Measurements from ENCODE around the gene FFAR4.

The FFAR4 gene

DNA sequence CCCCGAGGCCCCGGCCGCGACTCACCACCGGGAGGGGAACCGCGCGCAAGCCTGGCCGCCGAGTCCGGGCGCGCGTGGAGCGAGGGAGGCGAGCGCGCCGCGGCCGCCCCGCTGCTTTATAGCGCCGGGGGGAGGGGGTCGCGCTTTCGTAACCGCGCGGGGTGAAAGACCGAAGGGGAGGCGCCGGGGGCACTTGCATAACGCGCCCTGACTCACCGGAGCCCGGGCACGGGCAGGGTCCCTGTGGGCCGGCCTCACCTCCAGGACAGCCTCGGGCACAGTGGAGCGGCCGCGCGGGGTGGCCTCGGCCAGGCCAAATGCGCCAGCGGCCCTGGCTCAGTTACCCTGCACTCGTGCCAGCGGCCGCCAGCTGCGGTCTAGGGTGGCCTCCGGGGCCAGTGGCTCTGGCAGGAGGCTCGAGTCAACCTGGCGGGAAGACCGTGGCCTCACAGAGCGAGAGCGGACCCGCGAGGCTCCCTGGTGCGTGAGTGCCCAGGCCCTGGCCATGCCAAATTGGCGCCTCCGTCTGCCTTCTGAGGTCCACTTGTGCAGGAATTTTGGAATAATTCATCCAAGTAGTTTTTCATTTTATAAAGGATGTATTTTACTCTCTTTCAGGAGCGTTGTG is 34.8 kb downstream of the FFAR4 start, which contains the start of gene RBP4:
Gene RBP4 (minus strand): TSS at position 90 of the 628 bp plus-strand sequence. CDS start 207 bp downstream, outside the sequence.
- no peak for DNase-seq

DNA sequence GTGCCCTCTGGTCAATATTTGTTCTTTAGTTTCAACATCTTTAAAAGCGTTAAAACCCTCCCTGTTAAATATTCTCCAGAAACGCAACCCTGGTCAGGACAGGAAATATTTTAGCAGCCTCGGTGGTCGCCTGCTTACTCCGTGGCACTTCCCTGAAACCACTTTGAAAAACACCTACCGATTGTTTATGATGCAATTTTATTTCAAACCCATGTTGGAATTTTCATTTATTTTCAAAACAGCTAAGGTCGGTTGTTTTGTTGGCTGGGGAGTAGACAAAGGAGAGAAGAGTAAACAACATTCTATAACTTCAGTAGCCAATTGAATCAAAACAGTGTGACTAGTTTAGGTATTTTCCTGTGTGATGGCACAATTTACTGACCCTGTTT is 35.3 kb downstream of the FFAR4 start:
- DNase-seq: no peak

DNA sequence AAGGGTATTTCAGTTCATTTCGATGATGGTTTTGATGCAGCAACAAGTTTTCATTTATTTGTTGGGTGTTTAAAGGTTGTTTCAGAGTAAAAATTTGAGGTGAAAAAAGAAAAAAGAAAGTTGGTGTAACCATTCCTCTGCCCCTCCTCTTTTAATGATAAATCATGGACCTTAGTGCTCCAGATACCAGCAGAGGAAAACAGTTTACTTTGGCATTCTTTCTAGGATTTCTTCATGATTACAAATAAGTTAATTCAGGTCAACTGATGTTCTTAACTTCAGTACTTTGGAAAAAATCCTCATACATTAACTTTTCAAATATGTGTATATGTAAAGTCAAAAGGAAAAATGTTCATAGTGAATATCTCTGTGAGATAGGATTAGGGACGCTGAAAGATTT is 36.6 kb downstream of the FFAR4 start:
- DNase-seq: no peak

DNA sequence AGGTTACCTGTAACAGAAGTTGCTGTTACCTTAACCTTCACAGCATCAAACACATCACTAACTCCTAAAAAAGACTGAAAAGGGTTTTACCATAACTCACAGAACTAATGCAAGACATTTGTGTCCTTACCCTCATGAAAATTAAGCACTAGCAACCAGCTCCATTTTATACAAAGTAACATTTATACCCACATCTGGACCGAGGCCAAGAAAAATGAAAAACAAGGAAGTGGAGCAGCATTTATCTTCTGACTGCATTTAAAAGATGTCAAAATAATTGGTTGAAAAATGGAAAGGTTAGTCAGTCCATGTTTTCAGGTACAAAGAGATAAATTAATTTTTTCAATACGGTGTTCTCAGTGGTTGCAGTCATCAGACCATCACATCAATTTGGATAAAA is 37.7 kb downstream of the FFAR4 start:
- DNase-seq: no peak

DNA sequence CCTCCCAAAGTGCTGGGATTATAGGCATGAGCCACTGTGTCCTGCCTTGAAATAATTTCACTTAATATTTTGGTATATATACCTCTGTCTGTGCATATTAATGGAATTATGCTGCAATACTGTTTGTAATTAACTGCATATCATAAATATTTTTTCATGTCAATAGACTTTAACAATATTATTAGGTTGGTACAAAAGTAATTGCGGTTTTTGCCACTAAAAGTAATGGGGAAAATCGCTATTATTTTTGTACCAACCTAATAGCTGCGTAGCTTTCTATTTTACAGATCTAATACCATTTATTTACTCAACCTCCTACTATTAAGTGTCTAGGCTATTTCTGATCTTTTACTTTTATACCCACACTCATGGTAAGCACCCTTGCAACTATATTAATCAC is 42.0 kb downstream of the FFAR4 start:
- no peak for DNase-seq

DNA sequence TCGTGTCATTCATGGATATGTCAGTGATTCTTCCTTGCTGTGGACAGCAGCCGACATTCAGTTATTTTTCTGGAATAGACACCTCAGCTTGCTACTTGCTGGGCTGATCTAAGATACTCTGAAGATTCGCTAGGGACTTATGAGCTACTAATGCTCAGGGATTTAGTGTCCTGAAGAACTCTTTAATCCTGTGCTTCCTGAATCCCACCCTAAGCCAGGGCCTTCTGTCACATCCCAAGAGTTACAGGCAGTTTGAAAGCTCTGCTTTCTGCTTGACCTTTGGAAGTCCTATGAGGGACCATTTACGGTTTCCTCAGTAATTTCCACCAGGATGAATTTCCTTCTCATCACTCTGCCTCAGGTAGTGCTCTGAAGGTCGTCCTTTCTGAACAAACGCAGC is 45.8 kb downstream of the FFAR4 start, which contains the start of gene PDE6C:
Gene PDE6C (plus strand): TSS at position 227 of the 400 bp plus-strand sequence. CDS start 189 bp downstream, outside the sequence.
- DNase-seq: no peak

DNA sequence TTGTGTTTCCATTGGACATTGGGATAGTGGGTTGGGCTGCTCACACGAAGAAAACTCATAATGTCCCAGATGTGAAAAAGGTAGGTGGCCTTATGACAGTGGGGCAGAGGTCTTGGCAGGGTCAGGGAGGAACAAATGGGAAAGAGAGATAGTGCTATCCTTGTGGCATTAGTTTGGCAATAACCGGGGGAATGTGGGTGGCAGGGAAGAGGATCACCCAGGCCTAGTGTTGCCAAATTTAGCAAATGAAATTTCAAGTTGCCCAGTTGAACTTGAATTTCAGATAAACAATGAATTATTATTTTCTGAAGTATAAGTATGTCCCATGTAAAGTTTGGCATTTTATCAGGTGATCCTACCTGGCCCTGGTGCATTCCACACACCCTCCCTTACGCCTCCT is 46.7 kb downstream of the FFAR4 start:
- no peak for DNase-seq

DNA sequence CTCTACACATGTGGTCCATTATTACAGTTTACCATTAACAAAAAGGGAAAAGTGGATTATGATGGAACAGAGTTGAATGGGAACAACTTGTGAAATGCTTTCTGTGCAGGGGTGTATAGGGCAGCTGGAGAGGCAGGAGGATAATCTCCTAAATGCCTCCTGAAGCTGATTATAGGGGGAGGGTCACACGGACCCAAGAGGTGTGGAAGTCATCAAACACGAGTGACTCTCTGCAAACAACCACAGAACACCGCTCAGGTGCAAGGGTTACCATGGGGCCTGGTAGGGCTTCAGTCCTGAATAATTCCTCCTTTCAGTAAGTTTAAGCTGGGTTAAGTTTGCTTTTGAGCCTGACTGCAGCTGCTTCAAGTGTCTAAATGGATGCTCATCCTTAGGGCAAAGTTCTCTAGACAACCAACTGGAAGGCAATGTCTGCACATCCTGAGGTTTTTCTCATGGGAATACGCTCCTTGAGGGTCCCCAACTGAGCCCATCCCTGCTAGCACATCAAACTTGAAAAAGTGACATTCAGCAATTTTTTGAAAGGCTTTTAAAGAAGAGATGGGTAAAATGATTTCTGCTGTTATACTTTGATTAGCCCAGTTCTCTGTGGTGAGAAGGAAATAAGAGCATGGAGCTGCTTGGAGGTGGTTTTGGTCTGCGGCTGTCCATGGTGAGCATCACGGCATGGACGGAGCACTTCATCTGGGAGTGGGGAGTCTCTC is 47.8 kb downstream of the FFAR4 start:
- DNase-seq: no peak

DNA sequence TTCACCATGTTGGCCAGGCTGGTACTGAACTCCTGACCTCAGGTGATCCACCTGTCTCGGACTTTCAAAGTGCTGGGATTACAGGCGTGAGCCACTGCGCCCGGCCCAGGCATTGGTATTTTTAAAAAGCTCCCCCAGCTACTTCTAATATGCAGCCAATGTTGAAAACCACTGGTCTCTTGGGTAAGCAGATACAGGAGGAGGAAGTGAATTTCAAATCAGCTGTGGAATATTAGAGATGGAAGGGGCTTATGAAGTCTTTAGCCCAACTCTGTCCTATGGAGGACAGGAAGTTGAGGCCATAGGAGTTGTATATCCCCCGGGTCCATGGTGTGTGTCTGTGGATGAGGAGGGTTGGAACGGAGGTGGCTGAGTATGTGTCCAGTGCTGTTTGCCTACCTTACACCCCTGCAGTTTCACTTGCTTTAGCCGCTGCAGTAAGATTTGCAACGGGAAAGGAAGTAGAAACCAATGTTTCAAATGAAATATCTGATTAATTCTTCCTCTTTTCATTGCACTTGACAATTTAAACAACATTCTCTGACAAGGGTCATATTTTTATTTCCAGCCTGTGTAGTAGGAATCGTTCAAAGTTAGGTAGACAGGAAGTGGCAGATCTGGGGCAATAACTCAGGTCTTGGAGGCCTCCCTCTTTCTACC is 49.2 kb downstream of the FFAR4 start:
- no peak for DNase-seq

DNA sequence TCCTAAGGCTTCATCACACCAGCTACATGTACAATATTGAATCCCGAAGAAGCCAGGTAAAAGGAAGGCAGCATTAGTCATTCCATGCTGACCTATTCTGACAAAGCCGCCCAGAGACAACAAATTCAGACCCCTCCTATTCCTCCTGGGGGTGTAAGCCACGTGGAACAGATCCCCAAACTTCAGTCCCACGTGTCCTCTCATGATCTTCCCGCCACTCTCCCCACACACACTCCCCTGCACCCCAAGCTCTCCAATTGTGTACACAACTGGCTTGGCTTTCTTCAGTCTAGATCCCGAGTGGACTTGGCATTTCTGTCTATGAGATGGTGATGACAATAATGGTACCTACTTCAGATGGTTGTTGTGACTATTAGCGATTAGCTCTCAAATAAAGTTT is 54.5 kb downstream of the FFAR4 start:
- DNase-seq: no peak

DNA sequence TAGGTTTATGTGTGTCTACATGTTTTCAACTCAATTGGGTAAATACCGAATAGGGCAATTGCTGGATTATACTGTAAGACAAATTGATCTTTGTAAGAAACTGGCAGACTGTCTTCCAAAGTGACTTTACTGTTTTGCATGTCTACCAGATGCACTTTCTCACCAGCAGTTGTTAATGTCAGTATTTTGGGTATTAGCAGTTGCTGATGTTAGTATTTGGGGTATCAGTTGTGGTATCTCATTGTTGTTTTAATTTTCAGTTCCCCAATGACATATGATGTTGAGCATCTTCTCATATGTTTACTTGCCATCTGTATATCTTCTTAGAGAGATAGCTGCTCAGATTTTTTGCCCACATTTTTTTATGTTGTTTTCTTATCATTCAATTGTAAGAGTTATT is 56.5 kb downstream of the FFAR4 start:
- no peak for DNase-seq

DNA sequence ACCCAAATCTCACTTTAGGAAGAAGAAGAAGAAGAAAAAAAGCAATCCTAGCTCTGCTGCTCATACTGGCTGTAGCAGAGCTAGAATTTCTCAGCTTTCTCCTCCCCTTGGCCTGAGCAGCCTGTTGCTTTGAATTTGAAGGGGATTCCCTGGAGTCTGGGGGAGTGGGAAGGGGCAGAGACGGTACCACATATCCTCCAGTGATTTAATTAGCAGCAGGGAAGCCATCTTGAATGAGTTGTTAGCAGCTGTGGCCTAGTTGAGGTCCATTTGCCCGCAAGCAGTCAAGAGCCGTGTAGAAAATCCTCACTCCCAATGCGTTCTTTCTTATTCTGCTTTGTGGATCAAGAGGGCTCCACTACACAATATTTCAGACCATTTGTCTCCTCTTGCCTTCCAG is 62.4 kb downstream of the FFAR4 start:
- no peak for DNase-seq

DNA sequence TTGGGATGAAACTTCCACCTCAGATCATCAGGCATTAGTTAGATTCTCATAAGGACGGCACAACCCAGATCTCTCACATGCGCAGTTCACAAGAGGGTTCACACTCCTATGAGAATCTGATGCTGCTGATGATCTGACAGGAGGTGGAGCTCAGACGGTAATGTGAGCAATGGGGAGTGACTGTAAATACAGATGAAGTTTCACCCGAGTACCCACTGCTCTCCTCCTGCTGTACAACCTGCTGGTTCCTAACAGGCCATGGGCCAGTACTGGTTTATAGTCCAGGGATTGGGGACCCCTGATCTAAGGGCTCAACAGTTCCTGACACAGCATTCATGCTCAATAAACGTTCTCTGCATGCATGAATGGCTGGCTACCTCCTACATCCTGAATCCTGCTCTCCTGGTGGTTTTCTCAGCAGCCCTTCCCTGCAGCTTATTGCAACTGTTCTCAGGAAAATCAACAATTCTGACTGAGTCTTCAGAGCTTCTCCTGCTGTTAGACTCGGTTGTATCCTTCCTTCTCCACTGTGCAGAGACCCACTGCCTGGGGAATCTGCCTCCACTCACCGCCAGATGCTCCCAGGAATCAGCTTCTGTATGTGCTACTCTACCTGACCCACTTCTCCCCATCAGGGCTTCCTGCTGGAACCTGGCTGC is 63.3 kb downstream of the FFAR4 start:
- DNase-seq: no peak

DNA sequence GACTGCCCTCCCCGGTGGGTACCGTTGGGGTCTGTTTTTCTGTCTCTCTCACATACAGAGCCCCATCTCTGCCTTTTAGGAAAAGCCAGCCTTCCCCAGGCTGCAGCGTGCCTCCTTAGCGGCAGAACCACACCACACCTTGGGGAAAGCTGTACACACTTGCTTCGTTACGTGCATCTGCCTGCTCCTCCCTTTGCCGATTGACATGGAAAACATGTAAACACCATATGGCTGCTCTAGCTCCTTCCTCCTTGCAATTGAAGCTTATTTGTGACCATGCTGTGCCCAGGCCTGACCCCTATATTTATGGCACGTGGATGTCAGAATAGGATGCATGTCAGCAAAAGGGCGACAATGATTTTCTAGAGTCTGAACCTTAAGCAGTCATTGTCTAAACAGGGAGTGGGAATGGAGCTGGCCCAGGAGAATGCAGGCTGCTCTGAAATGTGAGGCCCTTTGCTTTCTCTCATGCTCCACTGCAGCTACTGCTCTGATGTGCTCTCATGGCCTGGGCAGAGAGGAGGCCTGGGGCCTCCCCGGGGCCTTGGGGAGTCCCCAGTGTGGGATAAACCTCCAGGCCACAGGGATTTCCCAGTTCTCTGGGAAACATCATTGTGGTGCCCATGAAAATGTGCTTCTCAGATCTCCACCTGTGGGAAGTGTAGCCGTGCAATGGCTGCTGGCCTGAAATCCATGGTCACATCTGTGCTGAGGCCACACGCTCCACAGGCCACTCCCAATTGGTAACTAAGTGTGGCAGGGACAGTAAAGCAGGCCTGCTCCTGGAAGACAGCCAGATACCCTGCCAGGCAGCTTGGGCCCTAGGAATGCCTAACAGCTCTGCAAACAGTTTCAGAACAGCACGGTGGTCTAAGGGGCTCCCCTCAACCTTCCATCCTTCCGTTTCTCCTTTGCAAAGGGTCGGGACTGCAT is 64.4 kb downstream of the FFAR4 start:
- no peak for DNase-seq
